NCI-H446 (cell line): Measurements from ENCODE around the gene HAGHL.
"Not testable (repeated sequence)": the region's sequence is repeated elsewhere in the genome, so short reads cannot be mapped to it uniquely, and the experiment has no call there.

ENCODE experiments used
- DNase-seq, 2 experiments: peaks; one replicate each; lab custom pipeline; 2025; lab: John Stamatoyannopoulos, UW

Gene HAGHL

DNA sequence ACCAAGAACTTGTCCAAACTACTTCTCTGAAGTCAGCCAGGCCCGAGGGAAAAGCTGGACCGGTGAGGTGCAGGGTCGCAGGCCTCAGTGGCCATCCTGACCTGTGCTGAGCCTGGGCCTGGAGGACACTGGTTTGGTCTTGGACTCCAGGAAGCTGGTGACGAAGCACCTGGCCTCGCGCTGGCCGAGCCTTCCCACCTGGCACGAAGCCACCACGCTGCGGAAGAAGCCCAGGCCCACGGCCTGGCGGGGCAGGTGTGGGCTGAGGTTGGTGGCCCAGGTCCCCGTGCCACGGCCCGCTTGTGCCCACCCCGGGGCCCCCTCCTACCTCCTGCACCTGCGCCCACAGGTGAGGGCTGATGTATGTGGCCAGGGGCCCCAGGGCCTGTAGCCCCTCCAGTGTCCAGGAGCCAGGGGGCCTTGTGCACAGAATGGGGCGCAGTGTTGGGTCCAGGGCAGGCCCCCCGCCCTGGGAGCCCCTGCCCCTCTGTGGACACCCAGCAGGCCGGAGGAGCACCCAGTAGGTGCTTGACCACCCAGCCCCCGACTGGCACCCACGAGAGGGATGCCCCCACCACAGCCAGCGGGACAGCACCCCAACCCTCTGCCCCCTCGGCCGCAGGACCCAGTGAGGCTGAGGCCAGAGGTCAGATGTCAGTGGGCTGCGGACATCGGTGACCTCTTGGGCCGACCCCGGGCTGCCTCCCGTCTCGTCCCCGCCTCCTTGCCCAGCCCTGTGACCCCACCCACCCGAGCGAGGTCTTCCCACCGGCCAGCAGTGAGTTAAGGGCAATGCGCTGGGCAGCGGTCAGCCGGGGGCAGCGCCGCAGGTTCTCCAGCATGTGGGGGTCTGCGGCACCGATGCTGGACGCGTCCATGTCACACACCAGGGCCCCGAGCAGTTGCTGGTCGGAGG is 47.4 kb downstream of the HAGHL start:
- no peak for DNase-seq

DNA sequence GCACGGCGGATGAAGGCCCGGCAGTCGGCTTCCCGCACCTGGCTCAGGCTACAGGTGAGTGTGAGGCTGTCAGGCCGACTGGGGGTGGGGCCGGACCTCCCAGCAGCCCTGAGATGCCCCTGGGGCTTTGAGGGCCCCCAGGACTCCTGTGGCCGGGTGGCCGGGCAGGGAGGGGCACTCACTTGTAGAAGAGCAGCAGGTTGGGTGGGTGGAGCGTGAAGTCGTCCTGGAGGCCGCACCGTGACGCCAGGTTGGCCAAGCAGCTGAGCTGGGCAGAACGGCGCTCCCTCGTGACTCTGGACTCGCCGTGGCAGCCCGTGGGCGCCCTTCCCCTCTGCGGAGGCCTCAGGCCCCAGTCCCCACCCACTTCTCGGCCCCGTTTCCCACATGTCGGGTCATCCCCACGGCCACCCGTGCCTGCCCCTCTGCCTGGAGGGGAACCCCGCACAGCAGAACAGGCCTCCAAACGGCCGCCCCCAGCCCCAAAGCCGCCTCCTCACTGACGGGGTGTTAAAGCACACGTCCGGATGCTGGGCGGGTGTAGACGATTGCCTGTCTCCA is 48.4 kb downstream of the HAGHL start:
- no peak for DNase-seq

DNA sequence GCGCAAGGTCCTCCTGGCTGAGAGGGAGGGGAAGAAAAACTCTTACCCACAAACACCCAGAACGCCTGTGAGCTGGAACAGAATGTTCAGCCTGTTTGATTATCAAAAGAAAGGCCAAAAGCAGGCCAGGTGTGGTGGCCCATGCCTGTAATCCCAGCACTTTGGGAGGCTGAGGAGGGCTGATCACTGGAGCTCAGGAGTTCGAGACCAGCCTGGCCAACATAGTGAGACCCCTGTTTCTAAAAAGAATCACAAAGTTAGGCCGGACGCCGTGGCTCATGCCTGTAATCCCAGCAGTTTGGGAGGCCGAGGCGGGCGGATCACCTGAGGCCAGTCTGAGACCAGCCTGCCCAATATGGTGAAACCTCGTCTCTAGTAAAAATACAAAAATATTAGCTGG is 49.4 kb downstream of the HAGHL start:
- not testable (repeated sequence) for DNase-seq

DNA sequence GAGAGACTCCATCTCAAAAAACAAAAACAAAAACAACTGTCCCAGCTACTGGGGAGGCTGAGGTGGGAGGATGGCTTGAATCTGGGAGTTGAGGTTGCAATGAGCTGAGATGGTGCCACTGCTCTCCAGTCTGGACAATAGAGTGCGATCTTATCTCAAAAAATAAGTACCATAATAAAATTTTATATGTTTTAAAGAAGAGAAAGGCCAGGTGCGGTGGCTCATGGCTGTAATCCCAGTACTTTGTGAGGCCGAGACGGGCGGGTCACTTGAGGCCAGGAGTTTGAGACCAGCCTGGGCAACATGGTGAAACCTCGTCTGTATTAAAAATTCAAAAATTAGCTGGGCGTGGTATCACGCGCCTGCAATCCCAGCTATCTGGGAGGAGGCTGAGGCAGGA is 49.9 kb downstream of the HAGHL start:
- no peak for DNase-seq

DNA sequence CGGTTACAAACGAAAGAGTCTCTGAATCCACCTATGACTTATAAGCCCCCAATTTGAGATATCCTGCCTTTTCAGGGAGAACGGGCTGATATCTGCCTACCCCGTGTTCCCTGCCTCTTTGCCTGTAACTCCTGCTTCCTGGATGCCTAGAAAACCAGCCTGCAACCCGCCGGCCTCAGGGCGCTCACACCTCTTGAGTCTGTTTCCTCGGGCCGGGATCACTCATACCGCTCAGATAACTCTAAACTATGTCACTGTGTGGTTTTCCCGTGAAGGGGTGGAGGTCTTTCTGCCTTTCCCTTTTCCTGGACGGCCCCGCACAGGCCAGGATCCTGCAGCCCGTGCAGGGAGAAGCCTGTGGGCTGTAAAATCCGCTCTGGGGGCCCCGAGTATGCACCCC is 50.9 kb downstream of the HAGHL start:
- no peak for DNase-seq

DNA sequence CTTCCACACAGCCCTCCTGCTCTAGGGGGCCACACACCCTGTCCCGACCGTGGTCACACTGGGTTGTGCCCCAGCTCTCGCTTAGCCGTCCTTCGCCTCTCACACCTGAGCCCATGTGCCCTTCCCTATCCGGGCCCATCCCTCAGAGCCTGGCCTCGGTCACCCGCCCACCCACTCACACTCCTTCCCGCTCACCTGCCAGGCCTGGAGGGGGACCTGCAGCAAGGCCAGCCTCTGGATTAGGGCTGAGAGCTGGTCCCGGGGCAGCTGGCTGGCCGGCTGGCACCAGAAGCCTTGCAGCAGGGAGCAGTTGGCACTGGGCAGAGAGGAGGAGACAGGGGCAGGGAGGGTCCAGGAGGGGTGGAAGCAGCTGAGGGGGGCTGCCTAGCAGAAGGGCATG is 51.5 kb downstream of the HAGHL start:
- DNase-seq = no peak

DNA sequence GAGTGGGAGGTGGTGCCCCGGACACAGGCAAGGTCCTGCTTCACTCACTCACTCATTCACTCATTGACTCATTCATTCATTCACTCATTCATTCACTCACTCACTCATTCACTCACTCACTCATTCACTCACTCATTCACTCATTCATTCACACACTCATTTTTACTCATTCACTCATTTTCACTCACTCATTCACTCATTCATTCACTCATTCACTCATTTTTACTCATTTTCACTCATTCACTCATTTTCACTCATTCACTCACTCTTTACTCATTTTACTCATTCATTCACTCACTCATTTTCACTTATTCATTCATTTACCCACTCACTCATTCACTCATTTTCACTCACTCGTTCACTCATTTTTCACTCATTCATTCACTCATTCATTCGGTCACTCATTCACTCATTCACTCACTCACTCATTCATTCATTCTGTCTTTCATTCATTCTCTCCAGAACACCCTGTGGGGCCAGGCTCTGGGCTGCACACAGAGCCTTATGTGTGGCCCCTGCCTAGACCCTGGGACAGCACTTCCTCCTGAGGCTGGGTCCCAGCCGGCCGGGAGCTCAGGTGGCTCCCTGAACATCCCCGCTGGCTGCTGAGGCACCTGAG is 52.1 kb downstream of the HAGHL start:
- no peak for DNase-seq
